Daoy (cell line): ENCODE measurements around the gene SORT1. TPM values are rescaled to one million over a fixed set of nuclear protein-coding genes. Genes with fewer than 3 reads are reported as not detected.
"Not testable (repeated sequence)": the region's sequence is repeated elsewhere in the genome, so short reads cannot be mapped to it uniquely, and the experiment has no call there.

Experiments
- DNase-seq: peaks from one replicate; pipeline ENCODE4 v3.0.0-alpha.2; 2015; ENCODE audit warnings: low read depth
- total RNA-seq: library from RNA; depleted of rRNA; stranded (reverse); fragments of >200 nt; shearing (Covaris generic); gene quantifications from 2 replicates; pipeline ENCODE4 v1.2.3, GENCODE V29; 2014

SORT1 gene
- total RNA-seq, 1 experiment from 2014 or later: 16.3 TPM

DNA sequence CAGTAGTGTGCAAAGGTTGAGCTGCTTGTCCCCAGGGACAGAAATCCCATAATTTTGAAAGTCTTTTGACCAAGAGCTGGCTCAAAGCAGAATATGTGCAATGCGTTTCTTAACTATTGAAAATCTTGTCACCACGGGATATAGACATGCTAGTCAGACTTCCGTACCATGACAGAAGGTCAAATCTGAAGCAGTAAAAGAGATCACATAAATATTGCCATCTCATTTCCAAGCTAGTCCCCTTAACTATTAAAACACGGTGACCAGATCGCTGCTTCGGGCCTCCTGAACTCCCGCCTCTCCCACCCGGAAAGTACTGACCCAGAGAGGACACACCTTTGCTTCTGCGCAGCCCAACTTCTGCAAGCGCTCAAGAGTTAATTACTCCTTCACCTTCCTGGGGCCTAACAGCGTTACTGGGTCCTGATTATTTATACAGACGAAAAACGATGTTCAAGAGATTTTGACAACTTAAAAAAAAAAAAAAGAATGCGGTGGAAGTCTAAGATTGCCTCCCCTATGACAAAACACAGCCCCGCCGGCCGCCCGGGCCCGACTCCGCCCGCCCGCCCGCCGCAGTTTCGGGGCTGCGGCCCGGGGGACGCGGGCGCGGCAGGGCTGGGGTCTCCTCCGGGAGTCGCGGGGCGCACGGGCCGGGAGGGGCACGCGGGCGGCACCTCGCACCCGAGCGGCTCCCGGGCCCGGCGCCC, 692 bp downstream of the SORT1 start:
- DNase-seq: no peak

DNA sequence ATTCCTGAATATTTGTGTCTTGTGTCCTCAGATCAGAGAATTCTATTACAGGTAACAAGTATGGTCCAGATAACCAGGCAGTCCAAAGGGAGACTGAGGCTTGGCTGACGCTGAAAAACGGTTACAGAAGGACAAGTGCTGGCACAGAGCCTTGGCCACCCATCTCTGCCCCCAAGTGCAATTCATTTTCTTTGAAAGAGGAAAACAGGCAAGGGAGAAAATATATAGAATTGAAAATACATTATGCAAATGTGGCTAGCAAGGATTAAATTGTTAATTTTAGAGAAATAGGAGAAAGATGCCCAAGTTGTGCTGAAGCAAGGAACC, 1.2 kb downstream of the SORT1 start:
- DNase-seq: no peak

DNA sequence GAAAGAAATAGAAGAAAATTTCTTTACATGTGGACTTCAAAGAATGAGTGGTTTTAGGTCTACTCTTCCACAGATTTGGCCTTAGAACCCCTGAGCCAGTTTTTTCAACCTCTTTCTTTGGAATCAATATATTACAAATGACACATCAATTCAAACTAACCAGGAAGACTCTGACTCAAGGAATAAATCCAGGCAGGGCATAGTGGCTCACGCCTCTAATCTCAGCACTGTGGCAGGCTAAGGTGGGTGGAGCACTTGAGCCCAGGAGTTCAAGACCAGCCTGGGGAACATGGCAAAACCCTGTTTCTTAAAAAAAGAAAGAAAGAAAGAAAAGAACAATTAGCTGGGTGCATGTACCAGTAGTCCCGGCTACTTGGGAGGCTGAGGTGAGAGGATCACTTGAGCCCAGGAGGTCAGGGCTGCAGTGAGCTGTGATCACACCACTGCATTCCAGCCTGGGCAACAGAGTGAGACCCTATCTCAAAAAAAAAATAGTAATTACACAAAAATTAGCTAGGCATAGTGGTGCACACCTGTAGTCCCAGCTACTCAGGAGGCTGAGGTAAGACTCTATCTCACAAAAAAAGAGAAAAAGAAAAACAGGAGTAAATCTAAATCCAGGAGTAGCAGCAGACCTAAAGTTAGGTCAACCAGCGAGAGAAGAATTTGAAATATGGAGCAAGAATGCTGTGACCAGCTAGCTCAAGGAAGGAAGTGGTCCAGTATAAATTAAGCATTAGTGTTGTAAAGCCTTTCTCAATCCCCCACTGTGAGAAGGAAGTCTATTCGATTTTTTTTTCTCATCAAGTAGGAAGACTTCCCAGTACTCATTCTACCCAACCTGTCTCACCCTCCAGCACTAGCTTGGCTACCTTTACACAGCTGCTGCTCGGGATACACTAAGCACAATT, 1.9 kb downstream of the SORT1 start:
- peak; percentile 55 for DNase-seq

DNA sequence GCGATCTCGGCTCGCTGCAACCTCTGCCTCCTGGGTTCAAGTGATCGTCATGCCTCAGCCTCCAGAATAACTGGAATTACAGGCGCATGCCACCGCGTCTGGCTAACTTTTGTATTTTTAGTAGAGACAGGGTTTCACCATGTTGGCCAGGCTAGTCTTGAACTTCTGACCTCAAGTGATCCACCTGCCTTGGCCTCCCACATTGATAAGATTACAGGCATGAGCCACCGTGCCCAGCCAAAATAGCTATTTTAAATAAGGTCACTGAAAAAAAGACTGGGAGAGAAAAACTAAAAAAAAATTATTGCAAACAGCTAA, 2.5 kb downstream of the SORT1 start:
- DNase-seq: not testable (repeated sequence)

- no peak for DNase-seq
These were observed 3.0 kb downstream of the SORT1 start for GRCh38 chr1:109394591-109395281.

DNA sequence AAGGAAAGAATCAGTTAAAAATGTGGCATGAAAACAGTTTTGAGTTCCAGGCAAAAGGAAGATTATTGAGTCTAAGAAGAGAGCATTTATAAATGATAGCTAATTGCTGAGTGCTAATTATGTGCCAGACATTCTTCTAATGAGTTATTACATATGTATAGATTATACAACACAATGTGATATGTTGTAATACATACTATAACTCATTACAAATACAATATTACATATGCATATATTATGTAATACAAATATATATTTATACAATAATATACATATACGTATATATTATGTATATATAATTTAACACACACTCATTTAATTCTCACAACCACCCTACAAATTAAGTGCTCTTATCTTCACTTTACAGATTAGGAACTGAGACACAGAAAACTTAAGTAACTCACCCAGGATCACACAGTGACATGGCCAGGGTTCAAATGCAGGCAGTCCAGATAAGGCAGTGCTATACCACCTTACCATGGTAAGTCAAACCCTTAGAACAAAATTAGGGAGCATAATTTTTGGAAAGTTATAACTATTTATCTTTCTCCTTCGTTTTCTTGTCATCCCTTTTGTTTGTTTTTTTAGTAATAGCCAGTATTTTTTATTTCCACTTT, 4.0 kb downstream of the SORT1 start:
- no peak for DNase-seq

GRCh38 chr1:109392788-109393616, 4.7 kb downstream of the SORT1 start:
- peak; percentile 27 for DNase-seq

- no peak for DNase-seq
These were observed 5.5 kb downstream of the SORT1 start for GRCh38 chr1:109392037-109392787.

- DNase-seq: no peak
These were observed 6.1 kb downstream of the SORT1 start for GRCh38 chr1:109391626-109392025.

DNA sequence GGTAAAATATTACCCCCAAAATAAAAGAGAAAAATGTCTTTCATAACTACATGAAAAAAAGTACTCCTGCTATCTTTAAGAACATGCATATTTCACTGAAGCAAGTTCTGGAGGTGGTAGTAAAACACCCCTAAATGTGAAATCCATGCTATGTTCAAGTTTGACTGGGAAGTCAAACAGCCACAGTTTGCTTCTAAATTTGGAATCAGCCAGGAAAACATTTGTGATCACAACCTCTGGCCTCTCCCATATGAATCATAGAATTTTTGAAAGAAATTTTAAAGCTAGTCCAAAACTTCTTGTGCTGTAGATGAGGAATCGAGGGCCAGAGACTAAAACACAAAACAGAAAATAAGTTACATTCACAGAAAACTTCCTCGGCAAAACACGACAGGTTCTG, 6.6 kb downstream of the SORT1 start:
- DNase-seq: no peak

GRCh38 chr1:109389638-109390341, 7.9 kb downstream of the SORT1 start:
- no peak for DNase-seq

DNA sequence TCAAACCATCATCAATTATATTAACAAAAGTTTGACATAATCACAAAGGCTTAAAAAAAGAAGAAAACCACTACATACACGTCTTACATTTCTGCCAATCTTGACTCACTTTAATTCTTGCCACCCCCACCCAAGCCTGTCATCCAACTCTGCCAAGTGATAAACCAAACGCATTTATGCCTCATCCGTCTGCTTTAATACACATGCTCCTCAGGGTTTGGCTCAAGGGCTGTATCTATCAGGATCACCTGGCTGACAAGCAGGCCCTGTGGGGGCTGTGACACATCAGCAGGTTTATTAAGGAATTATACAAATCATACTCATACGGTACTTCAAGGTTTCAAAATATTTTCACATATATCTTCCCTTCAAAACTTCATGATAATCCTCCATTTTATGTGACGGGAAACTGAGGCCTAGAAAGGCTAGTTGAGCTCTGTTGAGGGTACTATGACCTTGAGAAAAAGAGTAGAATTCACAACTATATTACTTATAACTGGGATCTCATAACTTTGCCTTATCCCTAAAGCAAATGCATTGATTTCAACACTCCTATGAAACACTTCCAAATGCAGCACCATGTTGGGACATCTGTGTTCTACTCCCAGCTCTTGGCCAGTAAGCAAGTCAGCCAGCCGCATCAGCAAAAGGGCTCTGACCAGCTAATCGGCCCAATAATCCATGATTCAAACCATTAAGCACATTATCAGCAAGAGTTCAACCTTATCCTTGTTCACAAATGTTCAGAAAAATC, 8.7 kb downstream of the SORT1 start:
- no peak for DNase-seq

DNA sequence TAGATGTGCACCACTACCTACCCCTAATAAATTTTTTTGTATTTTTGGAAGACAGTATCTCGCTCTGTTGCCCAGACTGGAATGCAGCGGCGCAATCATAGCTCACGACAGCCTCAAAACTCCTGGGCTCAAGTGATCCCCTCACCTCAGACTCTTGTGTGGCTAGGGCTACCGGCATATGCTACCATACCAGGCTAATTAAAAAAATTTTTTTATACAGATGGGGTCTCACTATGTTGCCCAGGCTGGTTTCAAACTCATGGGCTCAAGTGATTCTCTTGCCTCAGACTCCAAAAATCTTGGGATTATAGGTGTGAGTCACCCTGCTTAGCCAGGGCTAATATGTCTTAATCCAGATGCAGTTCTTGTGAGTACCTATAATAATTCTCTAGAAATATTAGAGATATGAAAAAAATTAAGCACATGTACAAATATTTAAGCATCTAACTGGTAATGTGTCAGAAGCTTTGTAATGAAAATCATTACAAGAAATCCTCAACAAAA, 9.5 kb downstream of the SORT1 start:
- no peak for DNase-seq

DNA sequence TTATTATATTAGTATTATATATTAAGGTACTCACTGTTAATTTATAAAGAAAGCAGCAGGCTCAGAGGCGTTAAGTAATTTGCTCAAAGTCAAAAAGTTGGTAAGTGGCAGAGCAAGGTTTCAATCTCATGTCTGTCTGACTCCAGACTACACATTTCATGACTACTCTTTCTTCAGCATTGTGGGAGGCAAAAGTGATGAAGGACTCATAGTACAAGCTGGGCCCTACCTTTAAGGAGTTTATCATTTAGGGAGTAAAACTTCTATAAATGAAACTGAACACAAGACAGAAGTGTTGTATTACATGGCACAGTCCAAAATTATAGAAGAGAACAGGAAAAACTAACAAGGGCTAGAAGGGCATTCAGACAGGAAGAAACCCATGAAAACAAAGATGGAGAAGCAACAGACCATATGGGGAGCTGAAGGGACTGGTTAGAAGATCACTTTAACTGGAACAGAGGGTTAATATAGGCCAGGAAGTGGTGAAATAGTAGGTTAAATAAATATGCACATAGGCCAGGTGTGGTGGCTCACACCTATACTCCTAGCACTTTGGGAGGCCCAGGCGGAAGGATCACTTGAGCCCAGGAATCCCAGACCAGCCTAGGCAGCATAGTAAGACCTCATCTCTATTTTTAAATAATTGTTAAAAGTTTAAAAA, 11.5 kb downstream of the SORT1 start:
- no peak for DNase-seq

GRCh38 chr1:109385417-109385816, 12.3 kb downstream of the SORT1 start:
- DNase-seq: no peak

DNA sequence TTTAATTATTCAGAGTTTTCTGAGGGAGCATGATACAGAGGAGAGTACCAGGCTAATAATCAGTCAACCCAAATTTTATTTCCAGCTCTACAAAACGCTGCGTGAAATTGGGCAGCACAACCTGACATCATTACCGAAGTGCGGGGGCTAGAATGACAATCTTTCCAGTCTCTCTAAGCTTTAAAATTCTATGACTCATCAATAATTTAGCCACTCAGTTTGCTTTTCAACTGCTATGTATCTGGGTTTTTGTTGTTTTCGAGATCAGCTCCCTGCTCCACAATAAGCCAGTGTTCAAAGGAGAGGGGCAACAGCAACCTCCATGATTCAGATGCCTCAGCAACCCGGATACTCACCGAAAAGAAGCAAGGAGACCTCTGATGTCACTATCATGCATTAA, 13.9 kb downstream of the SORT1 start:
- no peak for DNase-seq

DNA sequence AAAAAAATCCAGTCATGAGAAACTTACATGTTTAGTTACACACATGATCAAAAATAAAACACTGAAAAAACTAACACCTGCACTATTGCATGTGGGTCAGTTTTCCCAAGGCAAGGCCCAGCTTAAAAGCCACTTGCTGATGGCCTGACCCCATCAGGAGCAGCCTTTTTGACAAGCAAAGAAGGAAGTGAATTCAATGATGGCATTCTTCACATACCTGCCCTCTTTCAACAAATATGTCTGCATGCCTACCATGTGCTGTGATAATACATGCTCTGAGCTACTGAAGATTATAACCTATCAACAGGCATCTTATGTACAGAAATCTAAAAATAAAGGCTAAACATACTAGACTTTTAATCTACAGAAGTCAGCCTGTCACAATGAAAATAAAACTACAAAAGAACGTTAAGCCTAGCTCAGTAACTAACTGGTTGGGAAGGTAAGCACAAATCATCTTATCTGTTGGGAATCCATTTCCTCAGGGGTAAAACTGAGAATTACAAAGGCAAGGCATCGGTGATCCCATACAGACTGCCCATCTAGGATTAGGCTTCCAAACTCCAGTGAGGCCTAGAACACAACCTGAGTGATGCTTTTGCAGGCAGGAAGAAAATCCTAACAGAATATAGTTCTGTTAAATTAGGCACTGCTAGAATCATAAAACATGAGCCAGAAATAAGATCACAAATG, 14.5 kb downstream of the SORT1 start:
- DNase-seq: no peak

DNA sequence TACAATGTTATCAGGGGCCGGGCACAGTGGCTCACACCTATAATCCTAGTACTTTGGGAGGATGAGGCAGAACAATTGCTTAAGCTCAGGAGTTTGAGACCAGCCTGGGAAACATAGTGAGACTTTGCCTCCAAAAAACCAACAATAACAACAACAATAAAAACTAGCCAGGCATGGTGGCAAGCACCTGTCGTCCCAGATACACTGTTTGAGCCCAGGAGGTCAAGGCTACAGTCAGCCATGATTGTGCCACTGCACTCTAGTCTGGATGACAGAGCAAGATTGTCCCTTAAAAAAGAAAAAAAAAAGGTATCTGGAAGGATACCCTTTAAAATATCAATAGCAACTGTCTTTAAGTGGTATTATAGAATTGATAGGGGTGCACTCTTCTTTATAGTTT, 16.1 kb downstream of the SORT1 start:
- DNase-seq: no peak
